Measurements from ENCODE around the gene DCHS2. TPM values are rescaled to one million over a fixed set of nuclear protein-coding genes. Genes with fewer than 3 reads are reported as not detected.

The DCHS2 gene
- total RNA-seq, 1 experiment from 2014 or later = not detected

GRCh38 chr4:154390324-154390723 is 101.3 kb downstream of the DCHS2 start:
- H2AFZ ChIP-seq (ENCODE audit: low read length) = no peak overlapping the region
- H3K9me3 ChIP-seq (ENCODE audit: low read length) = no peaks in the 10 kb centered on the region
- H3K27ac ChIP-seq (ENCODE audit: low read length) = no peak overlapping the region
- no peaks in the 10 kb centered on the region for H3K9me2 ChIP-seq (replicated peaks; ENCODE audit: insufficient read depth, low read length)
- no peaks in the 10 kb centered on the region for H3K36me3 ChIP-seq (ENCODE audit: insufficient read depth, low read length)
- H4K20me1 ChIP-seq (ENCODE audit: insufficient read depth, low read depth, low read length) = no peaks in the 10 kb centered on the region
- no peak overlapping the region for H3K9ac ChIP-seq (ENCODE audit: low read length)
- no peak overlapping the region for H3K4me3 ChIP-seq (ENCODE audit: low read length)
- no peak for DNase-seq
- H3K79me2 ChIP-seq (ENCODE audit: low read length) = no peaks in the 10 kb centered on the region
- H3K4me2 ChIP-seq (ENCODE audit: low read depth, low read length, poor library complexity, severe bottlenecking) = no peak overlapping the region
- no peaks in the 10 kb centered on the region for H3K4me1 ChIP-seq (ENCODE audit: low read length)
- no peaks in the 10 kb centered on the region for H3K27me3 ChIP-seq (ENCODE audit: low read length)

GRCh38 chr4:154389148-154389547 is 102.5 kb downstream of the DCHS2 start:
- no peaks in the 10 kb centered on the region for H3K4me1 ChIP-seq (ENCODE audit: low read length)
- H3K36me3 ChIP-seq (ENCODE audit: insufficient read depth, low read length) = no peaks in the 10 kb centered on the region
- H3K4me3 ChIP-seq (ENCODE audit: low read length) = no peak overlapping the region
- no peaks in the 10 kb centered on the region for H3K9me2 ChIP-seq (replicated peaks; ENCODE audit: insufficient read depth, low read length)
- no peak overlapping the region for H2AFZ ChIP-seq (ENCODE audit: low read length)
- no peak overlapping the region for H3K9ac ChIP-seq (ENCODE audit: low read length)
- H3K27me3 ChIP-seq (ENCODE audit: low read length) = no peaks in the 10 kb centered on the region
- no peaks in the 10 kb centered on the region for H3K9me3 ChIP-seq (ENCODE audit: low read length)
- no peak overlapping the region for H3K4me2 ChIP-seq (ENCODE audit: low read depth, low read length, poor library complexity, severe bottlenecking)
- no peak overlapping the region for H3K27ac ChIP-seq (ENCODE audit: low read length)
- no peak for DNase-seq
- no peaks in the 10 kb centered on the region for H4K20me1 ChIP-seq (ENCODE audit: insufficient read depth, low read depth, low read length)
- no peaks in the 10 kb centered on the region for H3K79me2 ChIP-seq (ENCODE audit: low read length)

- no peaks in the 10 kb centered on the region for H3K9me3 ChIP-seq (ENCODE audit: low read length)
- no peak for DNase-seq
- H3K27ac ChIP-seq (ENCODE audit: low read length) = no peak overlapping the region
- H3K9me2 ChIP-seq (replicated peaks; ENCODE audit: insufficient read depth, low read length) = peaks cover 4% of the 10 kb centered on the region; the same call in 1 of the 2 replicates
- no peaks in the 10 kb centered on the region for H3K4me1 ChIP-seq (ENCODE audit: low read length)
- no peaks in the 10 kb centered on the region for H3K27me3 ChIP-seq (ENCODE audit: low read length)
- no peaks in the 10 kb centered on the region for H4K20me1 ChIP-seq (ENCODE audit: insufficient read depth, low read depth, low read length)
- H2AFZ ChIP-seq (ENCODE audit: low read length) = no peak overlapping the region
- H3K9ac ChIP-seq (ENCODE audit: low read length) = no peak overlapping the region
- H3K4me3 ChIP-seq (ENCODE audit: low read length) = no peak overlapping the region
- no peak overlapping the region for H3K4me2 ChIP-seq (ENCODE audit: low read depth, low read length, poor library complexity, severe bottlenecking)
- no peaks in the 10 kb centered on the region for H3K79me2 ChIP-seq (ENCODE audit: low read length)
- no peaks in the 10 kb centered on the region for H3K36me3 ChIP-seq (ENCODE audit: insufficient read depth, low read length)
These were observed 107.6 kb downstream of the DCHS2 start for GRCh38 chr4:154384012-154384411.

GRCh38 chr4:154376486-154376885 is 115.1 kb downstream of the DCHS2 start:
- no peak for DNase-seq
- Histone ChIP-seq H3K36me3 (ENCODE audit: insufficient read depth, low read length) (no peaks in the 10 kb centered on the region), H3K4me3 (ENCODE audit: low read length) (no peak overlapping the region), H3K27me3 (ENCODE audit: low read length) (peaks cover 3% of the 10 kb centered on the region; the same call in 1 of the 2 replicates), H3K9me2 (replicated peaks; ENCODE audit: insufficient read depth, low read length) (peaks cover 4% of the 10 kb centered on the region; the same call in 1 of the 2 replicates), H3K27ac (ENCODE audit: low read length) (no peak overlapping the region), H3K9me3 (ENCODE audit: low read length) (no peaks in the 10 kb centered on the region), H3K4me1 (ENCODE audit: low read length) (no peaks in the 10 kb centered on the region), H3K9ac (ENCODE audit: low read length) (no peak overlapping the region), H4K20me1 (ENCODE audit: insufficient read depth, low read depth, low read length) (no peaks in the 10 kb centered on the region), H2AFZ (ENCODE audit: low read length) (no peak overlapping the region), H3K79me2 (ENCODE audit: low read length) (no peaks in the 10 kb centered on the region), H3K4me2 (ENCODE audit: low read depth, low read length, poor library complexity, severe bottlenecking) (no peak overlapping the region)

- Histone ChIP-seq H3K36me3 (ENCODE audit: insufficient read depth, low read length) (no peaks in the 10 kb centered on the region), H2AFZ (ENCODE audit: low read length) (peak overlapping the region; percentile 23; the same call in 1 of the 2 replicates), H4K20me1 (ENCODE audit: insufficient read depth, low read depth, low read length) (no peaks in the 10 kb centered on the region), H3K9ac (ENCODE audit: low read length) (no peak overlapping the region), H3K4me2 (ENCODE audit: low read depth, low read length, poor library complexity, severe bottlenecking) (no peak overlapping the region), H3K4me1 (ENCODE audit: low read length) (peaks cover 10% of the 10 kb centered on the region), H3K4me3 (ENCODE audit: low read length) (no peak overlapping the region), H3K27me3 (ENCODE audit: low read length) (peaks cover 3% of the 10 kb centered on the region; the same call in 1 of the 2 replicates), H3K9me3 (ENCODE audit: low read length) (no peaks in the 10 kb centered on the region), H3K79me2 (ENCODE audit: low read length) (no peaks in the 10 kb centered on the region), H3K9me2 (replicated peaks; ENCODE audit: insufficient read depth, low read length) (no peaks in the 10 kb centered on the region), H3K27ac (ENCODE audit: low read length) (no peak overlapping the region)
- DNase-seq = no peak
These were observed 123.5 kb downstream of the DCHS2 start for GRCh38 chr4:154368060-154368459.

GRCh38 chr4:154367659-154368058 is 123.9 kb downstream of the DCHS2 start:
- Histone ChIP-seq H3K9ac (ENCODE audit: low read length) (no peak overlapping the region), H3K27me3 (ENCODE audit: low read length) (no peaks in the 10 kb centered on the region), H2AFZ (ENCODE audit: low read length) (peak overlapping the region; percentile 23; the same call in 1 of the 2 replicates), H3K79me2 (ENCODE audit: low read length) (no peaks in the 10 kb centered on the region), H3K27ac (ENCODE audit: low read length) (no peak overlapping the region), H3K9me2 (replicated peaks; ENCODE audit: insufficient read depth, low read length) (no peaks in the 10 kb centered on the region), H3K4me2 (ENCODE audit: low read depth, low read length, poor library complexity, severe bottlenecking) (no peak overlapping the region), H3K4me3 (ENCODE audit: low read length) (no peak overlapping the region), H3K36me3 (ENCODE audit: insufficient read depth, low read length) (no peaks in the 10 kb centered on the region), H3K9me3 (ENCODE audit: low read length) (no peaks in the 10 kb centered on the region), H3K4me1 (ENCODE audit: low read length) (peaks cover 10% of the 10 kb centered on the region), H4K20me1 (ENCODE audit: insufficient read depth, low read depth, low read length) (no peaks in the 10 kb centered on the region)
- DNase-seq = no peak

GRCh38 chr4:154366956-154367355 is 124.6 kb downstream of the DCHS2 start:
- no peak overlapping the region for H2AFZ ChIP-seq (ENCODE audit: low read length)
- H3K4me1 ChIP-seq (ENCODE audit: low read length) = peaks cover 10% of the 10 kb centered on the region
- H3K4me2 ChIP-seq (ENCODE audit: low read depth, low read length, poor library complexity, severe bottlenecking) = no peak overlapping the region
- H3K79me2 ChIP-seq (ENCODE audit: low read length) = no peaks in the 10 kb centered on the region
- H3K9me2 ChIP-seq (replicated peaks; ENCODE audit: insufficient read depth, low read length) = no peaks in the 10 kb centered on the region
- H3K27me3 ChIP-seq (ENCODE audit: low read length) = no peaks in the 10 kb centered on the region
- no peaks in the 10 kb centered on the region for H3K36me3 ChIP-seq (ENCODE audit: insufficient read depth, low read length)
- no peaks in the 10 kb centered on the region for H3K9me3 ChIP-seq (ENCODE audit: low read length)
- H3K27ac ChIP-seq (ENCODE audit: low read length) = no peak overlapping the region
- no peak overlapping the region for H3K9ac ChIP-seq (ENCODE audit: low read length)
- H4K20me1 ChIP-seq (ENCODE audit: insufficient read depth, low read depth, low read length) = no peaks in the 10 kb centered on the region
- DNase-seq = no peak
- H3K4me3 ChIP-seq (ENCODE audit: low read length) = no peak overlapping the region

GRCh38 chr4:154364066-154364845 is 127.3 kb downstream of the DCHS2 start:
- H3K9ac ChIP-seq (ENCODE audit: low read length) = no peak overlapping the region
- no peak overlapping the region for H3K4me3 ChIP-seq (ENCODE audit: low read length)
- no peaks in the 10 kb centered on the region for H3K79me2 ChIP-seq (ENCODE audit: low read length)
- H3K9me3 ChIP-seq (ENCODE audit: low read length) = no peaks in the 10 kb centered on the region
- H2AFZ ChIP-seq (ENCODE audit: low read length) = no peak overlapping the region
- H3K27me3 ChIP-seq (ENCODE audit: low read length) = no peaks in the 10 kb centered on the region
- no peaks in the 10 kb centered on the region for H4K20me1 ChIP-seq (ENCODE audit: insufficient read depth, low read depth, low read length)
- DNase-seq = no peak
- no peaks in the 10 kb centered on the region for H3K36me3 ChIP-seq (ENCODE audit: insufficient read depth, low read length)
- H3K4me2 ChIP-seq (ENCODE audit: low read depth, low read length, poor library complexity, severe bottlenecking) = no peak overlapping the region
- peaks cover 10% of the 10 kb centered on the region for H3K4me1 ChIP-seq (ENCODE audit: low read length)
- no peaks in the 10 kb centered on the region for H3K9me2 ChIP-seq (replicated peaks; ENCODE audit: insufficient read depth, low read length)
- H3K27ac ChIP-seq (ENCODE audit: low read length) = no peak overlapping the region
